Upper lobe of left lung (tissue), 4 donors: ENCODE results near the gene FHIT.

ENCODE experiments used
- CTCF ChIP-seq, 6 experiments: fragments of 450-650 bp in 4 of 6; fragments of 200-600 bp in 2 of 6; sonication (generic) in 2 of 6; IDR thresholded peaks; one replicate each; pipeline ENCODE4 v1.5.1; 2016 to 2019; ENCODE audit warnings: antibody characterized with exemption in 6 of 6
- EP300 ChIP-seq, 4 donors: sonication (generic); formaldehyde crosslinking; IDR thresholded peaks; one replicate each; pipeline ENCODE4 v1.5.1; 2017; ENCODE audit warnings: antibody characterized with exemption in 4 of 4, control low read depth in 2 of 4
- POLR2A ChIP-seq, 4 donors: fragments of 450-650 bp; IDR thresholded peaks; one replicate each; pipeline ENCODE4 v1.5.1; 2016 to 2017; ENCODE audit warnings: antibody characterized with exemption in 4 of 4, mild to moderate bottlenecking in 2 of 4
- POLR2AphosphoS5 ChIP-seq, 2 donors: sonication (generic); formaldehyde crosslinking; IDR thresholded peaks; one replicate each; pipeline ENCODE4 v1.5.1; 2017; ENCODE audit warnings: antibody characterized with exemption in 2 of 2

GRCh38 chr3:59935025-59935424 lies 1316.2 kb downstream of the FHIT start:
- TF ChIP-seq CTCF (IDR thresholded peaks at IDR 0.05) (no peak), POLR2A (IDR thresholded peaks at IDR 0.05) (no peak), EP300 (IDR thresholded peaks at IDR 0.05) (no peak), POLR2AphosphoS5 (IDR thresholded peaks at IDR 0.05) (no peak)
